Hepatocyte (in vitro differentiated cells): Measurements from ENCODE around the gene RHOU. TPM values are rescaled to one million over a fixed set of nuclear protein-coding genes. Genes with fewer than 3 reads are reported as not detected.

Experiments used
- DNase-seq: peaks from one replicate; pipeline ENCODE4 v3.0.0-alpha.2; 2016; ENCODE audit warnings: low spot score
- H2AFZ ChIP-seq: fragments of 200-600 bp; sonication (generic); 2 replicates; pipeline ENCODE4 v1.6.0; 2016; ENCODE audit warnings: antibody characterized with exemption, mild to moderate bottlenecking
- H3K27ac ChIP-seq: fragments of 200-600 bp; sonication (generic); 2 replicates; pipeline ENCODE4 v1.5.1; 2016; ENCODE audit warnings: mild to moderate bottlenecking
- H3K27me3 ChIP-seq: fragments of 200-600 bp; sonication (generic); 2 replicates; pipeline ENCODE4 v1.6.1; 2016
- H3K36me3 ChIP-seq: fragments of 200-600 bp; sonication (generic); replicated peaks from 2 replicates; pipeline ENCODE4 v1.5.1; 2016; ENCODE audit warnings: low read depth; ENCODE audit not compliant: insufficient read depth
- H3K4me1 ChIP-seq: fragments of 200-600 bp; sonication (generic); 2 replicates; pipeline ENCODE4 v1.5.1; 2016; ENCODE audit warnings: mild to moderate bottlenecking, moderate library complexity; ENCODE audit not compliant: insufficient read depth
- H3K4me2 ChIP-seq: fragments of 200-600 bp; sonication (generic); 2 replicates; pipeline ENCODE4 v1.6.0; 2016
- H3K4me3 ChIP-seq: fragments of 200-600 bp; sonication (generic); 2 replicates; pipeline ENCODE4 v1.5.1; 2016; ENCODE audit warnings: mild to moderate bottlenecking
- H3K79me2 ChIP-seq: fragments of 200-600 bp; sonication (generic); 2 replicates; pipeline ENCODE4 v1.6.0; 2017; ENCODE audit warnings: mild to moderate bottlenecking
- H3K9me2 ChIP-seq: fragments of 200-600 bp; sonication (generic); replicated peaks from 2 replicates; pipeline ENCODE4 v1.6.0; 2017; ENCODE audit warnings: mild to moderate bottlenecking; ENCODE audit not compliant: insufficient read depth
- H3K9me3 ChIP-seq: fragments of 200-600 bp; sonication (generic); 2 replicates; pipeline ENCODE4 v1.5.1; 2016; ENCODE audit warnings: low read depth, mild to moderate bottlenecking
- H4K20me1 ChIP-seq: fragments of 200-600 bp; sonication (generic); 2 replicates; pipeline ENCODE4 v1.6.0; 2016; ENCODE audit warnings: mild to moderate bottlenecking; ENCODE audit not compliant: insufficient read depth, poor library complexity, severe bottlenecking
- EZH2 ChIP-seq: fragments of 200-600 bp; sonication (generic); IDR thresholded peaks from 2 replicates; pipeline ENCODE4 v1.6.1; 2016; ENCODE audit warnings: antibody characterized with exemption, mild to moderate bottlenecking, borderline replicate concordance
- EZH2phosphoT487 ChIP-seq: fragments of 200-600 bp; sonication (generic); IDR thresholded peaks from one replicate; pipeline ENCODE4 v1.6.1; 2018; ENCODE audit warnings: antibody characterized with exemption, mild to moderate bottlenecking, low read depth, moderate library complexity; ENCODE audit not compliant: unreplicated experiment, severe bottlenecking
- WGBS: methylation state at CpG from one replicate; pipeline ENCODE4 v1.1.6; 2016; ENCODE audit warnings: low lambda C conversion rate; ENCODE audit errors: missing lambda C conversion rate; 5-methylcytosine and 5-hydroxymethylcytosine counted together
- polyA plus RNA-seq: library from polyadenylated mRNA; unstranded; fragments of >200 nt; fragmentation: Nextera tagmentation; extraction: Ambion mirVana; gene quantifications from 2 replicates; pipeline ENCODE4 v1.2.1, GENCODE V29; 2016
- total RNA-seq: library from RNA; depleted of rRNA; stranded (reverse); fragments of >200 nt; gene quantifications from 2 replicates; pipeline ENCODE4 v1.2.3, GENCODE V29; 2014
- TF ChIP-seq, protein P1 (sequence below): fragments of 200-600 bp; sonication (generic); IDR thresholded peaks from 2 replicates; pipeline ENCODE4 v1.5.1; 2016; ENCODE audit warnings: antibody characterized with exemption, mild to moderate bottlenecking; ENCODE audit not compliant: poor library complexity

RHOU gene
- total RNA-seq (122 and 124 TPM in 2 replicates), polyA plus RNA-seq (70.5 and 72.5 TPM in 2 replicates)

DNA sequence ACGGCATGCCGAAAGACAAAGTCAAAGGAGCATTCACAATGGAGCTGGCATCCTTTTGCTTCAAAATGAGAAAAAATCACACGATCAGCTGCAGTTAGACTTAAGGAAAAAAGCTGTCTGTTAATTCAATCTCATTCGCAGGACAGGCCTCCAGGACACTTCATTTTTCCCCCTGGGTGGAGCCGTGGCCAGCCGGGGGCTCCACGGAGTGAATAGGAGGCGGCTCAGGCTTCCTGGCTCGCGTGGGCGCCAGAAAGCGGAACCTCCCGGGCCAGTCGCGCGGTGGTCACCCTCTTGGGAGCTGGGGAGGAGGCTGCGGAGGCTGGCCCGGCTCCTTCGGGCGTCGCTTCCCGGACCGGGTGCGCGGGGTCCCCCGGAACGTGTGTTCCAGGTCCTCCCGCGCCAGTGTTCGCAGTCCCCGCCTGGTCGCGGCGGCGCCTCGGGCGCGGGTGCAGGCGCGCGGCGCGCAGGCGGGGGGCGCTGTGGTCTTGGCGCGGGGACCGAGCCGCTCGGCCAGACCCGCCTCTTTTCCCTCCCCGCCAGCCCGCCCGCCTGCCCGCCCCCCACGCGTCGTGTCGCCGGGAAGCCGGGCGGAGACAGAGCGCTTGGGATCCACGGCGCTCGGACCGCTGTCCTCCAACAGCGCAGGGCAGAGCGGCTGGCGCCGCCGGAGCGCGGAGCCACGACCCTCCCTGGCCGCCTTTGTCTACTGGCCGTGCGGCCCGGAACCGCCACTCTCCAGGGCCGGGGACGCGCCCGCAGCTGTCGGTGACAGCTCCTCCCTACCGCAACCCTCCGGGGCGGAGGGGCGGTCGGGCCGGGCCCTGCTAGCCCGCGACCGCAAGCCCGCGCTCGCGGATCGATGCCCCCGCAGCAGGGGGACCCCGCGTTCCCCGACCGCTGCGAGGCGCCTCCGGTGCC is at the start of gene RHOU:
Gene RHOU, plus strand, starts transcription at position 599 of the 921 bp plus-strand sequence. Its CDS starts 264 bp downstream, at position 863.
- peaks cover 20% of the 10 kb centered on the region for H4K20me1 ChIP-seq
- peak within 1 kb of the TSS; percentile 76 for H2AFZ ChIP-seq
- H3K4me3 ChIP-seq, result peak within 1 kb of the TSS; percentile 74
- no peaks in the 10 kb centered on the region for H3K9me2 ChIP-seq
- 2% methylated on average over 70 of the region's 107 CpGs for WGBS
- peaks cover 52% of the 10 kb centered on the region for H3K79me2 ChIP-seq
- H3K4me2 ChIP-seq, result peak within 1 kb of the TSS; percentile 87
- H3K27me3 ChIP-seq, result no peaks in the 10 kb centered on the region
- peak within 1 kb of the TSS; percentile 100 for H3K27ac ChIP-seq
- peak; percentile 93 for DNase-seq
- H3K9me3 ChIP-seq, result no peaks in the 10 kb centered on the region
- peaks cover 20% of the 10 kb centered on the region for H3K4me1 ChIP-seq
- TF ChIP-seq, protein P1, sequence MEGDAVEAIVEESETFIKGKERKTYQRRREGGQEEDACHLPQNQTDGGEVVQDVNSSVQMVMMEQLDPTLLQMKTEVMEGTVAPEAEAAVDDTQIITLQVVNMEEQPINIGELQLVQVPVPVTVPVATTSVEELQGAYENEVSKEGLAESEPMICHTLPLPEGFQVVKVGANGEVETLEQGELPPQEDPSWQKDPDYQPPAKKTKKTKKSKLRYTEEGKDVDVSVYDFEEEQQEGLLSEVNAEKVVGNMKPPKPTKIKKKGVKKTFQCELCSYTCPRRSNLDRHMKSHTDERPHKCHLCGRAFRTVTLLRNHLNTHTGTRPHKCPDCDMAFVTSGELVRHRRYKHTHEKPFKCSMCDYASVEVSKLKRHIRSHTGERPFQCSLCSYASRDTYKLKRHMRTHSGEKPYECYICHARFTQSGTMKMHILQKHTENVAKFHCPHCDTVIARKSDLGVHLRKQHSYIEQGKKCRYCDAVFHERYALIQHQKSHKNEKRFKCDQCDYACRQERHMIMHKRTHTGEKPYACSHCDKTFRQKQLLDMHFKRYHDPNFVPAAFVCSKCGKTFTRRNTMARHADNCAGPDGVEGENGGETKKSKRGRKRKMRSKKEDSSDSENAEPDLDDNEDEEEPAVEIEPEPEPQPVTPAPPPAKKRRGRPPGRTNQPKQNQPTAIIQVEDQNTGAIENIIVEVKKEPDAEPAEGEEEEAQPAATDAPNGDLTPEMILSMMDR, result peak; percentile 50
- TF ChIP-seq EZH2phosphoT487, result no peak
- no peaks in the 10 kb centered on the region for H3K36me3 ChIP-seq

GRCh38 chr1:228687587-228687986 is 47.7 kb upstream of the RHOU start:
- 89% methylated on average over 6 of the region's 6 CpGs for WGBS
- H3K4me2 ChIP-seq, result no peak overlapping the region

GRCh38 chr1:228689255-228689654 is 46.0 kb upstream of the RHOU start:
- Histone ChIP-seq H3K27me3 (no peaks in the 10 kb centered on the region), H2AFZ (no peak overlapping the region), H3K4me1 (peaks cover 4% of the 10 kb centered on the region), H3K9me2 (peaks cover 3% of the 10 kb centered on the region), H4K20me1 (no peaks in the 10 kb centered on the region), H3K4me2 (no peak overlapping the region), H3K9me3 (no peaks in the 10 kb centered on the region), H3K27ac (no peak overlapping the region), H3K79me2 (no peaks in the 10 kb centered on the region), H3K36me3 (no peaks in the 10 kb centered on the region), H3K4me3 (no peak overlapping the region)
- 79% methylated on average over 4 of the region's 4 CpGs for WGBS
- no peak for DNase-seq
- TF ChIP-seq EZH2 (no peak), EZH2phosphoT487 (no peak)
- TF ChIP-seq, protein P1, result no peak

More at GRCh38 chr1:228687587-228687986, 47.7 kb upstream of the RHOU start:
- Histone ChIP-seq H3K4me3 (no peak overlapping the region), H3K27me3 (no peaks in the 10 kb centered on the region), H3K4me1 (peaks cover 4% of the 10 kb centered on the region), H3K9me2 (peaks cover 3% of the 10 kb centered on the region), H3K79me2 (no peaks in the 10 kb centered on the region), H4K20me1 (no peaks in the 10 kb centered on the region), H3K27ac (no peak overlapping the region), H3K9me3 (no peaks in the 10 kb centered on the region), H3K36me3 (no peaks in the 10 kb centered on the region), H2AFZ (no peak overlapping the region)
- DNase-seq, result no peak
- TF ChIP-seq EZH2 (no peak), EZH2phosphoT487 (no peak)
- TF ChIP-seq, protein P1, result no peak
